HG03575 (cell line): ENCODE data around the gene TMEM238.

Source experiments
- ATAC-seq: cut with Tn5 transposase; IDR thresholded peaks from one replicate; pipeline ENCODE4 v1.9.1; 2021; ENCODE audit not compliant: unreplicated experiment, insufficient number of reproducible peaks, low FRiP score; ENCODE audit errors: extremely low read depth

The TMEM238 gene

GRCh38 chr19:55384920-55385723, 1.0 kb upstream of the TMEM238 start:
- ATAC-seq, result peak; percentile 32

DNA sequence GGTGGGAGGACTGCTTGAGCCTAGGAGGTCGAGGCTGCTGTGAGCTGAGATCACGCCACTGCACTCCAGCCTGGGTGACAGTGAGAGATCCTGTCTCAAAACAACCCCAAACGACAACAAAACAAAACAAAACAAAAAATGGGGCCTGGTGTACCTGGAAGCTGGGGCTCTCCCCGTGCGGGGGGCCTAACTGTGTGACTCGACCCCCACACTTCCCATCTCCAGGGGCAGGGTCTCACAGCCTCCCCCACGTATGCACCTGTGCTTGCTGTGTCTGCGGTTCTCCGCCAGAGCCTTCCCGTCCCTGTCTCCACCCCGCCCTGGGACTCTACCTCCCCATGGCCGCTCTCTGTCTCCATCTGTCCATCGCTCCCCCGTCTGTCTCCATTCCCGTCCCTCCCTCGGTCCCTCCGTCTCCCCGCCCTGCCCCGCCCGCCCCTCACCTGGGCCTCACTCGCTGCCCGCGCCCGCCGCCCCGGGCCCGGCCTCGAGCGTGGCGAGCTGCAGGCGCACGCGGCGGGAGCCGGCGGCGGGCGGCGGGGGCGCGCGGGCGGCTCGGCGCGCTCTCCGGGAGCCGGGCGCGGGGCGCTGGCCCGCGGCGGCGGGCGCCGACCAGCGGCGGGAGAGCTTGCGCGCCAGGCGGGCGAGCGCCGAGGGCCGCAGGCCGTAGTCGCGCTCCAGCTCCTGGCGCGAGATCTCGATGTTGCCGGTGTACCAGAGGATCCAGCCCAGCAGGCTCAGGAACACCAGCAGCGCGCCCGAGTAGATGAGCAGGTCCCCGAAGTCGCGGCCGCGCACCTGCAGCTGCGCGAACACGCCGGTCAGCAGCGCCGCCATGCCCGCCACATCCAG, 587 bp downstream of the TMEM238 start:
- ATAC-seq, result no peak

DNA sequence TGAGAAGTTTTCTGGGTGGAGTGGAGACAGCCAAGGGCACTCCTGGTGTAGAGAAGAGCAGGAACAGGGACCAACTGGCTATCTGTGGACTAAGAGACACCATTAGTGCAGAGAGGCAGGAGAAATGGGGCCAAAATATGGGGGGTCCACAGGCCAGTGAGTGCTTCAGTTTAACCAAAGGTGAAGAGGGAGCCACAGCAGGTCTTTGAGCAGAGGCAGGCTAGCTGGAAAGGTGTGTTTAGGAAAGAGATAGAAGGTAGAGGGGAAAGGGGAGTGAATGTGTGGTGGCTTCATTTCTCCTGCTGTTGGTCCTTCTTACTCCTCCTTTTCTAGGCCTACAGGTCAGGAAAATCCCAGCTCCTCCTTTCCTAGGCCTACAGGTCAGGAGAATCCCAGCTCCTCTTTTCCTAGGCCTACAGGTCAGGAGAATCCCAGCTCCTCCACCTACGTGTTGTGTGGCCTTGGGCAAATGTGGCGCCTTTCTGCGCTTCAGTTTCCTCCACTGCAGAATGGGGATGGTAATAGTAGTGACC, 1.5 kb downstream of the TMEM238 start:
- no peak for ATAC-seq

DNA sequence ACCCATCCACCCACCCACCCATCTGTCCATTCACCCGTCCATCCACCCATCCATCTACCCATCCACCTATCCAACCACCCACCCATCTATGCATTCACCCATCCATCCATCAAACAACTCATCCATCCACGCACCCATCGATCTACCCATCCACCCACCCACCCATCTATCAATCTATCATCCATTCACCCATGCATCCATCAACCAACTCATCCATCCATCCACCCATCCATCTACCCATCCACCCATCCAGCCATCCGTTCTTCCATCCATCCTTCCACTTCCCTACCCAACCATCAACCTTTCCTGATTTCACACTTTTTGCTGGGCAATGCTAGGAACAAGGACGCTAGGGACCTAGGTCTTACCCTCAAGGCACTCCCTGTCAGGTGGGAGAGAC, 2.1 kb downstream of the TMEM238 start:
- no peak for ATAC-seq

DNA sequence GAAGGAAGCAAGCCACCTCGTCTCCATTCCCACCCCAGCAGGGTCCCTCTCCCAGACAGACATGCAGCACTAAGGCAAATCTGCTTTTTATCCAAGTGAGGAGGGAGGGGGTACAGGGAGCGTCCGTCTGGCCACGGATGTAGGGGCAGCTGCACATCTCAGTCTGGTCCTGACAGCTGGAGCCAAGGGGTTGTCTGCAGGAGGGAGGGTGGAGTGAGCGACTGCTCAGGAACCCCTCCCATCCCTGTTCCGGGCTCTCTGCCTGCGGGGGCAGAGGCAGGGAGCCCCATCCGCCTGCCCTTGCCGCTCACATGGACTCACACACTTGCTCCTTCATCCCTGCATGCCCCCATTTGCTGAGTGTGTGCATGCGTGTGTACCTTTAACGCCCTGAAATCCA, 4.9 kb downstream of the TMEM238 start:
- no peak for ATAC-seq

GRCh38 chr19:55377356-55378131, 6.5 kb downstream of the TMEM238 start:
- no peak for ATAC-seq

DNA sequence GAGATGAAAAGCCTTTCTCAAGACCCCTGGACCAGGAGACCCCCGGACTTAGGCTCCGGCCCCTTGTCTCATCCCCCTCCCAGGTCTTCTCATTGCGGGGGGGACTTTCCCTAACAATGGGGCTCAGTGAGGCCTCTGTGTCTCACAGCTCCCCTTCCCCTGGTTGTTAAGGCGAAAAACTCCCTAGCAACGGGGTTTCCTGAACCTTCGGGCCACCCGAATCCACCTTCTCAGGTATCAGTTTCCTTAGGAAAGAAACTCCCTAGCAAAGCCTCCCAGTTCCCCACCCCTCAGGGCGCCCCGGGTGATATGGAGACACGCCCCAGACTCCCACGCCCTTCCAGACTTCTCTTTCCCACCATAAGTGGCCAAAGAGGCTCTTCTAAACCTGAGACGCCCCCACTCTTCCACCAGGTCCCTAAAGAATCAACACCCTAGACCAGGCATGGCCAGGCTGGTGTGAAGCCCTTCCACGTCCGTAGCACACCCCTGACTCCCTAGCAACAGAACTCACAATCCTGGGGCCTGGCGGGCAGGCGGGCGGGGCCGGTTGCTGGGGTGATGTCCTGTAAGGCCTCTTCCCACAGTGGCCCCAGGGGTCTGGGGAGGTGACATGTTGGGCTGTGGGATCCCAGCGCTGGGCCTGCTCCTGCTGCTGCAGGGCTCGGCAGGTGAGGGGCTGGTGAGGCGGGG, 7.7 kb downstream of the TMEM238 start, which contains the start of gene TMEM190:
Gene TMEM190, plus strand, starts transcription at position 586 of the 693 bp plus-strand sequence. Its CDS starts 28 bp downstream, at position 614.
- no peak for ATAC-seq

DNA sequence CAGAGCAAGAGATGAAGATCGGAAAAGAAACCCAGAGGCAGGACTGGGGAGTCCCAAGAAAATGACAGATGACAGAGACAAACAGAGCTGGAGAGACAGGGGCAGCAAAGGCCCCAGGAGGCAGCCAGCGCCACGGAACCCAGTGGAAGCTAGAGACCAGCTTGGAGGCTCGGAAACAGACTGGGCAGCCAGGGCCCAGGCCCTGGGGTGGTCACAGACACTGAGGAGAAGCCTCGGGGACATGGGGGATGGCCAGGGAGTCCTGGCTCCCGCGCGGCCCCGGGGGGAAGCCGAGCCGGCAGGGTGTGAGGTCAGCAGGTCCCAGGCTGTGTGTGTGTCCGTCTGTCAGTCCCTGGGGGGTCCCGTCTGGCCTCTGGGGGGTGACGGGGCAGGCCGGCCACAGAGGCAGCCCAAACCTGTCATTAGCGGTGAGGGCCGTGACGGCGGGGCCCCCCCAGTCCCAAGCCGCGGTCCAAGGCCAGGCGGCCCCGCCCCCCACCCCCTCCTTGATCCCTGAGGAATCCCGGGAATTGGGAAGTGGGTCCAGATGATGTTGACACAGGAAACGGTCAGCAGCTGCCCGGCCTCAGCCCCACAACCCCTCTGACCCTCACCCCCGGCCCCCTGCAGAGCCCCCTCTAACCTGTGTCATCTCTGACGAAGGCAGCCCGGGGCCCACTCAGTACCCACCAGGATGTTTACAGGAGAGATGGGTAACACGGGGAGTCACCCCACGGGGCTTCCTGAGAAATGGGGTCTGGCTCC, 9.9 kb downstream of the TMEM238 start:
- ATAC-seq, result no peak

DNA sequence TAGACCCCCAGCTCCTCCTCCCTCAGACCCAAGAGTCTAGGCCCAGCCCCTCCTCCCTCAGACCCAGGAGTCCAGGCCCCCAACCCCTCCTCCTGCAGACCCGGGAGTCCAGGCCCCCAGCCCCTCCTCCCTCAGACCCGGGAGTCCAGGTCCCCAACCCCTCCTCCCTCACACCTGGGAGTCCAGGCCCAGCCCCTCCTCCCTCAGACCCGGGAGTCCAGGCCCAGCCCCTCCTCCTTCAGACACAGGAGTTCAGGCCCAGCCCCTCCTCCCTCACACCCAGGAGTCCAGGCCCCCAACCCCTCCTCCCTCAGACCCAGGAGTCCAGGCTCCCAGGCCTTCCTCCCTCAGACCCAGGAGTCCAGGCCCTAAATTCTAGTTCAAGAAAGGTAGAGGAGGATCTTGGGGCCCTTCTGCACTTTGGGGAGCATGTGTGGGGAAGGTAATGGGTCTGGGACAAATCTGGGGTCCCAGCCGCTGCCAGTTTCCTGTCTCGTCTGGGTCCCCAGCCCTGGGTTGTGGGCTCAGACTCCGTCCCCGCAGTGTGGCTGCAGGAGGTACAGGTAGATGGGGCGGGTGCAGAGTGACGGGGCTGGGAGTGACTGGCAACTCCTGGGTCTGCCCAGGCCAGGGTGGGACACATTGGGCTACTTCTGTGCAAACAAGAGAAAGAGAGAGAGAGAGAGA, 10.6 kb downstream of the TMEM238 start:
- no peak for ATAC-seq

DNA sequence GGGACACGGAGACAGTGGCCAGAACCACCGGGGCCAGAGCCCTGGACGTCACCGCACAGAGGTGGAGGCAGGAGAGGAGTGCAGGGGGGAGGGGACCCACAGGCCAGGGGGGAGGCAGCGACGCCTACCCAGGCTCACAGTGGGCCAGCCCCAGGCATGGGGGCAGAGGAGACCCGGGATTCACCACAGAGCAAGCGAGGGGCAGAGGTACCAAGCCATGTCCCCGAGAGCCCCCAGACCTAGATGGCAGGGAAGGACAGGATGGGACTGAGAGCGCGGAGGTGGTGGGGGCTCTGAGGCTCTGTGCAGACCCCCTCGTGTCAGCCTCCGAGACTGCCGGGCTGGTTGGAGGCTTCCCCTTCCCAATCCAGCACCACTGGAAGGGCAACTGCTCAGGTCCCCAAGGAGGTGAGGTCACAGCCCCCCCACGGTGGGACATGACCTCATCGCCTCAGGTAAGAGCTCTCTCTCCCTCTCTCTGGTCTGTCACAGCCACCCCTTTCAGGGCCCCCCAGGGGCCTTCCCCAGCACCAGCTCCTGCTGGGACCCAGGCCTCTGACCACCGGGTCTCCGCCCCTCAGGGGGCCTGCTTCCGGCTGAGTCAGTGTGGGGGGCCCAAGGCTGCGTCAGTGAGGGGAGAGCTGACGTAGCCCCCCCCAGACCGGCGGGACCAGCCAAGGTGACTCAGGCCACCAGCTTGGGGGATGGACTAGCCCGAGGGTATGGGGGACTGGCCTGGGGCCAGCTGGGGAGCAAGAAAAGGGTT, 11.6 kb downstream of the TMEM238 start:
- ATAC-seq, result no peak

GRCh38 chr19:55370305-55370988, 13.6 kb downstream of the TMEM238 start, which contains the start of gene IL11:
Gene IL11 (minus strand): TSS chr19:55370463. CDS start chr19:55370310, 153 bp downstream.
- no peak for ATAC-seq

GRCh38 chr19:55369653-55370304, 14.3 kb downstream of the TMEM238 start:
- no peak for ATAC-seq

DNA sequence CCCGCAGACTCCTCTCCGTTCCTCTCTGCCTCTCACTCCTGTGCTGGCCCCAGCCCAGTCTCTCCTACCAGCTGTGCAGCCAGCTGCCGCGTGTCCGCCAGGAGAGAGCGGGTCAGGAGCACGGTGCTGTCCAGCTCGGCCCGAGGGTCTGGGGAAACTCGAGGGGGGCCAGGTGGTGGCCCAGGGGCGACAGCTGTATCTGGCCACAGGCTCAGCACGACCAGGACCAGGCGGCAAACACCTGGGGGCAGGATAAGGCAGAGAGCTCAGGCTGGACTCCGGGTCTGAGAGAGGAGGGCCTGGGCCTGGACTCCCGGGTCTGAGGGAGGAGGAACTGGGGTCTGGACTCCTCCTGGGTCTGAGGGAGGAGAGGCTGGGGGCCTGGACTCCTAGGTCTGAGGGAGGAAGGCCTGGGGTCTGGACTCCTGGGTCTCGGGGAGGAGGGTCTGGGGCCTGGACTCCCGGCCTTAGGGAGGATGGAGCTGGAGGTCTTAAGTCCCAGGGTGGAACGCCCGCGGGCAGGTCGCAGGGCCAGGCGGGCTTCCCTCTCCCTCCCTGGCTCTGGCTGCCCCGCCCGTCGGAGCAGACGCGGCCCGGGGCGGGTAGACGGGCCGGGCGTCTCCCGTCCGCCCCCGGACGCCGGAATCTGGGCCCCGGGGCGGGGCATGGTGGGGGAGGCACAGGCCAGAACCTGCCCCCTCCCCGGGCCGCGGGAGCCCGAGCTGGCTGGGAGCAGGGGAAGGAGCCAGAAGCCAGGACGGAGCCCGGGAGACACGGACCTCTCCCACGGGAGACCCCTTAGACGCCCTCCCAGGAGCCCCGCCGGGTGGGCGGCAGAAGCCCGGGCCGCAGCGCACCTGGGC, 15.2 kb downstream of the TMEM238 start:
- ATAC-seq, result no peak

DNA sequence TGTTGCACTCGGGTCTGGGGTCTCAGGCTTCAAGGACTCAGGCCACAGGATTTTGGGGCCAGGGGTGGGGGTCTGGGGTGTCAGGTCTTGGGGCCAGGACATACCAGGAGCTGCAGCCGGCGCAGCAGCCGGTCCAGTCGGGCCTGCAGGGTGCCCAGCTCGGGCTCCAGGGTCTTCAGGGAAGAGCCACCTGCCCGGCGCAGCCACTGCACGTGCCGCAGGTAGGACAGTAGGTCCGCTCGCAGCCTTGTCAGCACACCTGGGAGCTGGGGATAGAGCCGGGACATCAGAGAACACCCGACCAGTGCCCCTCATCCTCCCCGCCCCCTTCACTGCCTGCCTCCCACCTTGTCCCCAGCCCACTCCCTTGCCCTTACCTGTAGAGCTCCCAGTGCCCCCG, 16.0 kb downstream of the TMEM238 start:
- no peak for ATAC-seq

- ATAC-seq, result no peak
Measured at GRCh38 chr19:55366790-55367189, 17.3 kb downstream of the TMEM238 start.
